H1 (cell line): ENCODE measurements around the gene RPL36A. TPM values are rescaled to one million over a fixed set of nuclear protein-coding genes. Genes with fewer than 3 reads are reported as not detected.

Experiments used
- BACH1 ChIP-seq: IDR thresholded peaks from 2 replicates; pipeline ENCODE4 v1.6.1; 2012; ENCODE audit warnings: low read length, improper control_type of control experiment
- CHD7 ChIP-seq: fragments of 300-600 bp; sonication (generic); IDR thresholded peaks from 2 replicates; pipeline ENCODE4 v1.7.1; 2012; ENCODE audit warnings: low read length, moderate library complexity, mild to moderate bottlenecking, inconsistent platforms; ENCODE audit not compliant: insufficient replicate concordance
- CTBP2 ChIP-seq: IDR thresholded peaks from 2 replicates; pipeline ENCODE4 v1.7.0; 2011; ENCODE audit warnings: borderline replicate concordance, mild to moderate bottlenecking, moderate library complexity, mixed read lengths, low read length; ENCODE audit not compliant: insufficient read depth, insufficient read length
- EGR1 ChIP-seq: IDR thresholded peaks from 2 replicates; pipeline ENCODE4 v1.6.1; 2011; ENCODE audit warnings: low read depth, low read length, borderline replicate concordance
- FOSL1 ChIP-seq: IDR thresholded peaks from 2 replicates; pipeline ENCODE4 v1.6.1; 2011; ENCODE audit warnings: mild to moderate bottlenecking, low read depth, low read length, moderate library complexity; ENCODE audit not compliant: insufficient read depth
- GABPA ChIP-seq: IDR thresholded peaks from 2 replicates; pipeline ENCODE4 v1.6.1; 2011; ENCODE audit warnings: mild to moderate bottlenecking, low read length, moderate library complexity, borderline replicate concordance; ENCODE audit not compliant: insufficient read depth
- KDM5A ChIP-seq: fragments of 200-600 bp; IDR thresholded peaks from 2 replicates; pipeline ENCODE4 v1.7.1; 2012; ENCODE audit warnings: mild to moderate bottlenecking, low read length, inconsistent platforms, mixed read lengths
- PHF8 ChIP-seq: fragments of 200-600 bp; sonication (generic); conservative IDR thresholded peaks from 2 replicates; pipeline ENCODE4 v1.7.1; 2012; ENCODE audit warnings: low read depth, mild to moderate bottlenecking, inconsistent platforms, low read length, moderate library complexity
- POLR2A ChIP-seq, 2 experiments: IDR thresholded peaks; 1 replicate in 1 of 2; 2 replicates in 1 of 2; pipeline ENCODE4 v1.6.1; 2011; ENCODE audit warnings: low read depth in 2 of 2, low read length in 2 of 2, mild to moderate bottlenecking in 2 of 2; ENCODE audit errors: control extremely low read depth in 1 of 2
- RAD21 ChIP-seq, 2 experiments: IDR thresholded peaks in 1 of 2; conservative IDR thresholded peaks in 1 of 2; 2 replicates each; pipeline ENCODE4 v1.6.1; 2011; ENCODE audit warnings: low read depth in 2 of 2, low read length in 2 of 2, improper control_type of control experiment in 1 of 2, inconsistent platforms in 1 of 2, mild to moderate bottlenecking in 1 of 2, moderate library complexity in 1 of 2
- TAF7 ChIP-seq: optimal IDR thresholded peaks from 2 replicates; pipeline ENCODE3; 2011; ENCODE audit warnings: low read depth, mild to moderate bottlenecking, inconsistent platforms, low read length, moderate library complexity, borderline replicate concordance
- TBP ChIP-seq: IDR thresholded peaks from 2 replicates; pipeline ENCODE4 v1.6.1; 2011; ENCODE audit warnings: low read depth, low read length, improper control_type of control experiment
- polyA plus RNA-seq, 7 experiments: library from polyadenylated mRNA; depleted of rRNA in 3 of 7; stranded (reverse) in 5 of 7; unstranded in 2 of 7; fragments of >200 nt in 5 of 7; fragments of 200-250 nt in 2 of 7; gene quantifications; 1 replicate in 5 of 7; 2 replicates in 1 of 7; 4 replicates in 1 of 7; pipeline versions ENCODE4 v1.2.1 to v1.2.3, GENCODE V29; 2011 to 2013; ENCODE audit warnings: missing spikeins in 2 of 7, mixed read lengths in 2 of 7
- total RNA-seq: library from RNA; stranded (reverse); fragmentation: NEBNext Ultra II Directional; extraction: Animal tissue kit (Norgen Biotek cat#: 25700); gene quantifications from 2 replicates; pipeline ENCODE4 v1.2.1, GENCODE V29; 2021

RPL36A gene
- total and polyA plus RNA-seq, 2 of the 8 experiments (the other 6 are each of a cell fraction or from before 2014, with no cell fraction given) = 271 to 1,587 TPM

DNA sequence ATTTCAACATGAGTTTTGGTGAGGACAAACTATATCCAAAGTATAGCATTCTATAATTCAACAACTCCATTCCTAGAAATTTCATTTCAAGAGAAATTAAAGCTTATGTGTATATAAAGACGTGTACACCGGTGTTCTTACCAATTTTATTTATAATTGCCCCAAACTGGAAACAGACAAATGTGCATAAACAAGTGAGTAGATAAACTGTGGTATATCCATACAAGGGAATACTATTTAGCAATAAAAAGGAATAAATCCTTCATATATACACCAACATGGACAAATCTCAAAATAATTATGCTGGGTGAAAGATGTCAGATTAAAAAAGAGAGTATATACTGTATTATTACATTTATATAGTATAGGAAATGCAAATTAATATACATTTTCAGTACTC is 37.1 kb downstream of the RPL36A start (continued):
- TF ChIP-seq CHD7 (no peak), PHF8 (no peak), FOSL1 (no peak), EGR1 (no peak), GABPA (no peak), TBP (no peak), KDM5A (no peak), BACH1 (no peak), RAD21 (IDR thresholded peaks at IDR 0.05 in 1 of 2, conservative IDR thresholded peaks at IDR 0.05 in 1 of 2; ENCODE audit: low read depth in 2 of 2, low read length in 2 of 2) (no peak), CTBP2 (no peak), TAF7 (no peak), POLR2A (IDR thresholded peaks at IDR 0.05; ENCODE audit: control extremely low read depth in 1 of 2, low read depth in 2 of 2, low read length in 2 of 2) (no peak)
